ENCODE measurements around the gene MYDGF.

The MYDGF gene

GRCh38 chr19:4636761-4637160 lies 33.4 kb downstream of the MYDGF start:
- Mint-ChIP-seq H3K4me1 (ENCODE audit: low read depth) (peaks cover 25% of the 10 kb centered on the region), H3K27me3 (ENCODE audit: low read depth) (no peaks in the 10 kb centered on the region), H3K36me3 (ENCODE audit: low read depth) (no peaks in the 10 kb centered on the region), H3K27ac (peak overlapping the region; percentile 60), H3K9me3 (no peaks in the 10 kb centered on the region), H3K4me3 (peak overlapping the region; percentile 50)
- DNase-seq (ENCODE audit: low spot score) = no peak

DNA sequence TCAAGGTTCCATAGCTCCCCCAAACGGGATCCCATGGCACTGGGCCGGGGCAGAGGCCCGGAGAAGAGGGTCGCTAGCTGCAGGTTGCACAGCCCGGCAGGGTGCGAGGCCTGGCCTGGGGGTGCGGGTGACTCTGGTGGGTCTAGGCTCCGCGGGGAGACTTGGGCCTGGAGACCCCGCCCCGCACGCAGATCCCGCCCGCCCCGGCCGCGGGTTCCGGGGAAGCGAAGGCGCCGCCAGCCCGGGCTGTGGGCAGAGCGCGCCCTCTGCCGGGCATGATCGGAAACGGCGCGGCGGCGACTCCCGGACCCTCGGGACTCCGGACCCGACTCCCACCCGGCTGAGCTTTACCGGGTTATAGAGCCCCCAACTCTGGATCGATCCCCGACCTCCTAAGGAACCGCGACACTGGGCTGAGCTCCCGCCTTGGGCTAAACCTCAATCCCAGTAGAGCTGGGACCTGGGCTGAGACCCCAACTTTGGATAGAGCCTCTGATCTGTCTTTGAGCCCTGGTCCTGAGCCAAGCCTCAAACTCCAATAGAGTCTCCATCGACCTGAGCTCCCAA lies 33.9 kb downstream of the MYDGF start:
- Mint-ChIP-seq H3K36me3 (ENCODE audit: low read depth) (no peaks in the 10 kb centered on the region), H3K4me1 (ENCODE audit: low read depth) (peaks cover 24% of the 10 kb centered on the region), H3K4me3 (peak overlapping the region; percentile 50), H3K9me3 (no peaks in the 10 kb centered on the region), H3K27ac (no peak overlapping the region), H3K27me3 (ENCODE audit: low read depth) (no peaks in the 10 kb centered on the region)
- peak; percentile 76 for DNase-seq (ENCODE audit: low spot score)

GRCh38 chr19:4635754-4636116 lies 34.4 kb downstream of the MYDGF start:
- Mint-ChIP-seq H3K9me3 (no peaks in the 10 kb centered on the region), H3K4me1 (ENCODE audit: low read depth) (peaks cover 22% of the 10 kb centered on the region), H3K4me3 (peak overlapping the region; percentile 43), H3K27ac (no peak overlapping the region), H3K36me3 (ENCODE audit: low read depth) (no peaks in the 10 kb centered on the region), H3K27me3 (ENCODE audit: low read depth) (no peaks in the 10 kb centered on the region)
- no peak for DNase-seq (ENCODE audit: low spot score)

DNA sequence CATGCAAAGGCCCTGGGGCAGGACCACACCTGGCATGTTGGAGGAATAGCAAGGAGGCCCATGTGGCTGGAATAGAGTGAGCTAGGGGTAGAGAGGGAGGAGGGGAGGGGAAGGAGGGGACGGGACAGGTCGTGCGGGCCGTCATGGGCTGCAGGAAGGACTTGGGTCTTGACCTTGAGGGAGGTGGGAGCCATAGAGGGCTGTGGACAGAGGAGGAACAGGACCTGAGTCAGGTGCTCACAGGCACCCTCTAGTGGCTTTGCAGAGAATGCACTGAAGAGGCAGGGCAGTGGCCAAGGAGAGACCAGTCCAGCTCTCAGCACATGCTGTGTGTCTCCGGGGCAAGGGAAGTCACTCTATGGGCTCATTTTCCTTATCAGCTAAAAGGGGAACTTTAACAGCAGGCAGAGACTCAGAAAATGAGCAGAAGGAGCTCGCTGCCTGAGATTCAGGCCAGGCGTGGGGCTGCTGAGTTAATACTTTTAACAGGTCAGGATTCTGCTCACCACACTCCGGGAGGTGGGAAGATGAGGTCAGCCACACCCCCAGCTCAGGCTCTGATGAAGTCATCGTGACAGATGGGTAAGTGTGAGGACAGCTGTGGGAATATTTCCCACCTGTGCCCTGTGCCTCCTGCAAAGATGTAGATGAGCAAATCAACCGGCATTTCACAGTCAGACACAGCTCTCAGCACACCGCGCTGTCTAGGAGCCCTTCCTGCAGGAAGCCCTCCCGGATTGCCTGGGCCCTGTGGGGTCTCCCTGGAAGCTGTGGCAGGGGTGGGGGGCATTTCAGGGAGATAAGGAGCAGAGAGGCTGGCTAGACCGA lies 36.8 kb downstream of the MYDGF start:
- H3K27ac Mint-ChIP-seq = no peak overlapping the region
- no peaks in the 10 kb centered on the region for H3K9me3 Mint-ChIP-seq
- DNase-seq (ENCODE audit: low spot score) = peak; percentile 40
- H3K36me3 Mint-ChIP-seq (ENCODE audit: low read depth) = no peaks in the 10 kb centered on the region
- H3K27me3 Mint-ChIP-seq (ENCODE audit: low read depth) = no peaks in the 10 kb centered on the region
- peak overlapping the region; percentile 8 for H3K4me3 Mint-ChIP-seq
- H3K4me1 Mint-ChIP-seq (ENCODE audit: low read depth) = peaks cover 17% of the 10 kb centered on the region

- no peaks in the 10 kb centered on the region for H3K9me3 Mint-ChIP-seq
- no peaks in the 10 kb centered on the region for H3K36me3 Mint-ChIP-seq (ENCODE audit: low read depth)
- DNase-seq (ENCODE audit: low spot score) = no peak
- no peaks in the 10 kb centered on the region for H3K27me3 Mint-ChIP-seq (ENCODE audit: low read depth)
- H3K4me1 Mint-ChIP-seq (ENCODE audit: low read depth) = no peaks in the 10 kb centered on the region
- H3K27ac Mint-ChIP-seq = no peak overlapping the region
- H3K4me3 Mint-ChIP-seq = no peak overlapping the region
Observed at GRCh38 chr19:4624733-4625362, 45.3 kb downstream of the MYDGF start.

DNA sequence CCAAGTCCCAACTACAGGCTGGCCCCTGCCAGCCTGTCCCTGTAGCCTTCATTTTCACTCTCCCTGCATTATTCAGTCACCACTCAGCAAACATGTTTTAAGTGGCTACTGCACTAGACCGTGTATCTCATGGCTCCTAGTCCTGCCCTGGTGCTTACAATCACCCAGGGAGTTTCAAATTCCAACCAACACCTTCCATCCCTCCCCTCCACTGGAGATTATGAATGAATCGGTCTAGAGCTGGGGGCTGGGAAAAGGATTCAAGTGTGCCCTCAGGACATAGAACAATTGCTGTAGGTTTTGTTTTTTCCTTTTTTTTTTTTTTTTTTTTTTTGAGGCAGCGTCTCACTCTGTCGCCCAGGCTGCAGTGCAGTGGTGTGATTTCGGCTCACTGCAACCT lies 45.8 kb downstream of the MYDGF start:
- DNase-seq (ENCODE audit: low spot score) = no peak
- no peaks in the 10 kb centered on the region for H3K36me3 Mint-ChIP-seq (ENCODE audit: low read depth)

DNA sequence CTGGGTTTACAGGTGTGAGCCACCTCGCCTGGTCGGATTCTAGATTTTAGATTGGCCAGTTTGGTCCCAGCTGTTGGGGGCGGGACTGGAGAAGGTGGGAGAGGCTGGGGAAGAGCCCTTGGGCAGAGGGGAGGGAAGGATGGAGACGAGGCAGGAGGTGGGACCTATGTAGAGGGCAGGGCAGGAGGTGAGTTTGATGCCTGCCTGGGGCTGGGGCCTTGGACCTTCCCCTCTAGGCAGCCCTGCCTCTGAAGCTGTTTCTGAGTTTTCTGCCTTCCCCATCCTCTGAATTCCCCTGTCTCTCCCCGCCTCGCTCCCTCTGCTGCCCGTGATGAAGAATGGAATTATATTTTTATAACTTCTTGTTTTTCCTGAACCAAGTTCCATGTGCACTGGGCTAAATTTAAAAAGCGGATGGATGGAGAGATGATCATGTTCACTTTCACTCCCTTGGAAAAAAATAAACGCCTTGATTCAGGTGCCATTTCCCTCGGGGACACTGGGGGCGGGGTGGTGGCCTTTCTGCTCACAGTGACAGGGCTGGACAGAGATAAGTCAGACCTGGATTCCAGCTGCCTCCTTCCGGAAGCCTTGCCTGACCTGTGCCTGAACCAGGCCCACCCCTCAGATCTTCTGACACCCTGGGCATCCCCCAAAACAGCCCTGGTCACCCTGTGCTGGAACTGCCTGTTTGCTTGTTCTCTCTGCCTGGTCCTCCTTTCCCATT lies 47.3 kb downstream of the MYDGF start:
- Mint-ChIP-seq H3K27me3 (ENCODE audit: low read depth) (peaks cover 3% of the 10 kb centered on the region), H3K4me1 (ENCODE audit: low read depth) (no peaks in the 10 kb centered on the region), H3K9me3 (no peaks in the 10 kb centered on the region), H3K27ac (no peak overlapping the region), H3K36me3 (ENCODE audit: low read depth) (no peaks in the 10 kb centered on the region), H3K4me3 (no peak overlapping the region)
- DNase-seq (ENCODE audit: low spot score) = no peak

More for the DNA sequence above, 45.8 kb downstream of the MYDGF start:
- no peak overlapping the region for H3K4me3 Mint-ChIP-seq
- no peaks in the 10 kb centered on the region for H3K4me1 Mint-ChIP-seq (ENCODE audit: low read depth)
- no peak overlapping the region for H3K27ac Mint-ChIP-seq
- H3K9me3 Mint-ChIP-seq = no peaks in the 10 kb centered on the region
- no peaks in the 10 kb centered on the region for H3K27me3 Mint-ChIP-seq (ENCODE audit: low read depth)

DNA sequence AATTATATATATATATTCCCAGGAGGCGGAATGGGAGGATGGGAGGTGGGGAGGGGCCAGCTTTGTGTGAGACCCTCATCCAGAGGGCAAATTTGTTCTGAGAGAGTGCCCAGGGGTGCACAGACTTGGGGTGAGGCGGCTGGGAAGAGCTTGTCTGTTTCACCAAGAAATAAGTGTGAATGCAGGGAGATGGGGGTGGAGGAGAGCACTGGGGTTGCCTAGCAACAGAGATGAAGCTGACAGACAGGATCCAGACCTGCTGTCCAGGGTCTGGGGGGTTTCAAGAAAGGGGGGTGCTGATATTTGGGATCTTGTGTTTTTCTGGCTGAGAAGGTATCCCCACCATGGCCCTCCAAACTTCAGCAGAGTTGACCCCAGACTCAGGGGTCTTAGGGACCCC lies 49.5 kb downstream of the MYDGF start:
- peaks cover 3% of the 10 kb centered on the region for H3K27me3 Mint-ChIP-seq (ENCODE audit: low read depth)
- H3K4me3 Mint-ChIP-seq = no peak overlapping the region
- no peaks in the 10 kb centered on the region for H3K9me3 Mint-ChIP-seq
- no peak overlapping the region for H3K27ac Mint-ChIP-seq
- no peaks in the 10 kb centered on the region for H3K4me1 Mint-ChIP-seq (ENCODE audit: low read depth)
- no peaks in the 10 kb centered on the region for H3K36me3 Mint-ChIP-seq (ENCODE audit: low read depth)
- no peak for DNase-seq (ENCODE audit: low spot score)

DNA sequence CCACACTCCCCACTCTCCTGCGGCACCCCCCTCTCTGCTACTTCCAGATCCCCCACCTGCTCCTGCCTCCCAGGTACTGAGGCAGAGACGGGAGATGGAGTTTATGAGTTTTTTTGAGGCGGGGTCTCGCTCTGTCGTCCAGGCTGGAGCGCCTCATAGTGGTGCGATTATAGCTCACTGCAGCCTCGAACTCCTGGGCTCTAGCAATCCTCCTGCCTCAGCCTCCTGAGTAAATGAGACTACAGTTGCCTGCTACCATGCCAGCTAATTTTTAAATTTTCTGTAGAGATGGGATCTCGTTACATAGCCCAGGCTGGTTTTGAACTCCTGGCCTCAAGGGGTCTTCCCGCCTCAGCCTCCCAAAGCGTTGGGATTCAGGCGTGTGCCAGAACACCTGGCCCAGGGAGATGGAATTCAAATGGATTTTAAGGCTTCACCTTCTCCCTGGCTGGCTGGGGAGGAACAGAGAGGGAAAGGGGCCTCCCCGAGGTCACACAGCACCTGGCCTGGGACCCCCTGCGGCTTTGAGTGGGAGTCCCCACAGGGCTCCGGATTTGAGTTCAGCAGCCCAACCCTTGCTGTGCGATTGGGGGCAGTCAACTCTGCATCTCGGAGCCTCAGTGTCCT lies 50.4 kb downstream of the MYDGF start:
- H3K27ac Mint-ChIP-seq = no peak overlapping the region
- H3K9me3 Mint-ChIP-seq = no peaks in the 10 kb centered on the region
- H3K36me3 Mint-ChIP-seq (ENCODE audit: low read depth) = no peaks in the 10 kb centered on the region
- no peak for DNase-seq (ENCODE audit: low spot score)
- H3K4me1 Mint-ChIP-seq (ENCODE audit: low read depth) = no peaks in the 10 kb centered on the region
- H3K27me3 Mint-ChIP-seq (ENCODE audit: low read depth) = peaks cover 3% of the 10 kb centered on the region
- no peak overlapping the region for H3K4me3 Mint-ChIP-seq

- DNase-seq (ENCODE audit: low spot score) = no peak
- Mint-ChIP-seq H3K27ac (no peak overlapping the region), H3K4me3 (no peak overlapping the region), H3K4me1 (ENCODE audit: low read depth) (no peaks in the 10 kb centered on the region), H3K27me3 (ENCODE audit: low read depth) (peaks cover 3% of the 10 kb centered on the region), H3K9me3 (no peaks in the 10 kb centered on the region), H3K36me3 (ENCODE audit: low read depth) (no peaks in the 10 kb centered on the region)
Observed at GRCh38 chr19:4618019-4618418, 52.1 kb downstream of the MYDGF start.

GRCh38 chr19:4613254-4613751 lies 56.8 kb downstream of the MYDGF start:
- H3K9me3 Mint-ChIP-seq = no peaks in the 10 kb centered on the region
- peaks cover 13% of the 10 kb centered on the region for H3K27me3 Mint-ChIP-seq (ENCODE audit: low read depth)
- no peak overlapping the region for H3K4me3 Mint-ChIP-seq
- no peaks in the 10 kb centered on the region for H3K36me3 Mint-ChIP-seq (ENCODE audit: low read depth)
- H3K4me1 Mint-ChIP-seq (ENCODE audit: low read depth) = no peaks in the 10 kb centered on the region
- no peak overlapping the region for H3K27ac Mint-ChIP-seq
- no peak for DNase-seq (ENCODE audit: low spot score)

- Mint-ChIP-seq H3K27me3 (ENCODE audit: low read depth) (peaks cover 17% of the 10 kb centered on the region), H3K4me1 (ENCODE audit: low read depth) (no peaks in the 10 kb centered on the region), H3K4me3 (no peak overlapping the region), H3K36me3 (ENCODE audit: low read depth) (no peaks in the 10 kb centered on the region), H3K27ac (no peak overlapping the region), H3K9me3 (no peaks in the 10 kb centered on the region)
- DNase-seq (ENCODE audit: low spot score) = no peak
Observed at GRCh38 chr19:4609878-4610511, 60.1 kb downstream of the MYDGF start.
